Endometrial microvascular endothelial cells (primary cell): Measurements from ENCODE around the gene DPCD. TPM values are rescaled to one million over a fixed set of nuclear protein-coding genes. Genes with fewer than 3 reads are reported as not detected.

Source experiments
- in situ Hi-C: cut with HindIII; loops from 2 replicates; pipeline ENCODE4 v1.10.0; 2017; ENCODE audit warnings: low sequenced_read_pairs, low pct_unique_long_range_greater_than_20kb; ENCODE audit errors: inconsistent ontology term
- total RNA-seq: library from RNA; depleted of rRNA; stranded (reverse); fragments of >200 nt; gene quantifications from one replicate; pipeline ENCODE4 v1.2.3, GENCODE V29; 2015; ENCODE audit errors: inconsistent ontology term

The DPCD gene
- total RNA-seq, 1 donor from 2014 or later: 45.9 TPM

- in situ Hi-C loops: no loop called here
These were observed 55.9 kb downstream of the DPCD start for GRCh38 chr10:101644002-101644401.

- in situ Hi-C loops: no loop called here
These were observed 57.5 kb downstream of the DPCD start for GRCh38 chr10:101645659-101646058.

- in situ Hi-C loops: no loop called here
These were observed 58.2 kb downstream of the DPCD start for GRCh38 chr10:101646364-101646763.

- in situ Hi-C loops: no loop called here
These were observed 59.1 kb downstream of the DPCD start for GRCh38 chr10:101647255-101647654.

- in situ Hi-C loops: no loop called here
These were observed 61.5 kb downstream of the DPCD start for GRCh38 chr10:101649525-101650085.

- in situ Hi-C loops: no loop called here
These were observed 62.7 kb downstream of the DPCD start for GRCh38 chr10:101650863-101651262.

- in situ Hi-C loops: no loop called here
These were observed 63.2 kb downstream of the DPCD start for GRCh38 chr10:101651336-101651735.

GRCh38 chr10:101653536-101653935, 65.4 kb downstream of the DPCD start:
- in situ Hi-C loops: no loop called here

- in situ Hi-C loops: no loop called here
These were observed 67.4 kb downstream of the DPCD start for GRCh38 chr10:101655570-101655969.

GRCh38 chr10:101656890-101657289, 68.8 kb downstream of the DPCD start:
- in situ Hi-C loops: no loop called here

- in situ Hi-C loops: no loop called here
These were observed 70.9 kb downstream of the DPCD start for GRCh38 chr10:101658975-101659374.

Other genes with a start within 250 kb of the DPCD start
- 14.5 TPM for gene BTRC, start 234.2 kb upstream of the DPCD start, total RNA-seq
- gene POLL, start 64 bp upstream of the DPCD start, total RNA-seq: 27.0 TPM
- 13.9 TPM for gene FBXW4, start 106.8 kb downstream of the DPCD start, total RNA-seq
- not detected for gene FGF8, start 187.8 kb downstream of the DPCD start, total RNA-seq
- gene NPM3, start 195.1 kb downstream of the DPCD start, total RNA-seq: 192 TPM
- 51.8 TPM for gene OGA, start 230.1 kb downstream of the DPCD start, total RNA-seq